Sigmoid colon (tissue), 7 donors: ENCODE measurements around the gene SLCO3A1. TPM values are rescaled to one million over a fixed set of nuclear protein-coding genes. Genes with fewer than 3 reads are reported as not detected.
"Not testable (repeated sequence)": the region's sequence is repeated elsewhere in the genome, so short reads cannot be mapped to it uniquely, and the experiment has no call there.

ENCODE experiments used
- DNase-seq: peaks from one replicate; pipeline ENCODE4 v3.0.0-alpha.2; 2019
- H3K27ac ChIP-seq, 4 donors: fragments of 200-600 bp; sonication (generic); one replicate each; pipeline ENCODE4 v1.5.1; 2016 to 2019; ENCODE audit warnings: mild to moderate bottlenecking in 1 of 4
- H3K27me3 ChIP-seq, 3 donors: fragments of 200-600 bp; sonication (generic); one replicate each; pipeline ENCODE4 v1.5.1; 2019; ENCODE audit warnings: mild to moderate bottlenecking in 1 of 3
- H3K36me3 ChIP-seq, 4 donors: fragments of 200-600 bp; sonication (generic); one replicate each; pipeline ENCODE4 v1.5.1; 2016 to 2019
- H3K4me1 ChIP-seq, 4 donors: fragments of 200-600 bp; sonication (generic); one replicate each; pipeline ENCODE4 v1.5.1; 2017 to 2019
- H3K4me3 ChIP-seq, 4 donors: fragments of 200-600 bp; sonication (generic); one replicate each; pipeline ENCODE4 v1.5.1; 2017 to 2019; ENCODE audit warnings: mild to moderate bottlenecking in 2 of 4, moderate library complexity in 1 of 4
- H3K9me3 ChIP-seq, 4 donors: fragments of 200-600 bp in 3 of 4; sonication (generic) in 3 of 4; one replicate each; pipeline versions ENCODE4 v1.5.1 to v1.6.1; 2013 to 2019
- CTCF ChIP-seq, 4 experiments: fragments of 450-650 bp in 3 of 4; fragments of 200-600 bp in 1 of 4; IDR thresholded peaks; one replicate each; pipeline ENCODE4 v1.5.1; 2016 to 2019; ENCODE audit warnings: antibody characterized with exemption in 4 of 4, mild to moderate bottlenecking in 3 of 4, moderate library complexity in 2 of 4
- EP300 ChIP-seq, 4 donors: sonication (generic); formaldehyde crosslinking; IDR thresholded peaks; one replicate each; pipeline ENCODE4 v1.6.1; 2017; ENCODE audit warnings: antibody characterized with exemption in 4 of 4
- POLR2A ChIP-seq, 2 donors: fragments of 450-650 bp; IDR thresholded peaks; one replicate each; pipeline ENCODE4 v1.6.1; 2016; ENCODE audit warnings: antibody characterized with exemption in 2 of 2, mild to moderate bottlenecking in 2 of 2, moderate library complexity in 2 of 2
- POLR2AphosphoS5 ChIP-seq, 4 donors: sonication (generic); formaldehyde crosslinking; IDR thresholded peaks; one replicate each; pipeline ENCODE4 v1.6.1; 2017; ENCODE audit warnings: antibody characterized with exemption in 4 of 4
- WGBS, 2 donors: extraction: QIAGEN DNeasy Blood & Tissue Kit; methylation state at CpG; one replicate each; pipeline ENCODE4 v1.1.7; 2013; 5-methylcytosine and 5-hydroxymethylcytosine counted together
- intact Hi-C: fragments of 100-400 bp; cut with DNase I; formaldehyde crosslinking; loops from one replicate; pipeline ENCODE4 v1.15.1; 2023
- polyA plus RNA-seq, 3 donors: library from polyadenylated mRNA; stranded (reverse); fragments of 200-250 nt; gene quantifications; one replicate each; pipeline ENCODE4 v1.2.3, GENCODE V29; 2013
- total RNA-seq, 4 donors: library from RNA; depleted of rRNA; stranded (reverse); fragments of >200 nt; gene quantifications; one replicate each; pipeline ENCODE4 v1.1.0, GENCODE V29; 2016
- donor health status: healthy with polysubstance abuse.
- donor health status: Bipolar disorder and iron deficiency.
- donor health status: healthy.

The SLCO3A1 gene
- total and polyA plus RNA-seq, 7 donors: 1.4 to 10.5 (median 4.6) TPM

DNA sequence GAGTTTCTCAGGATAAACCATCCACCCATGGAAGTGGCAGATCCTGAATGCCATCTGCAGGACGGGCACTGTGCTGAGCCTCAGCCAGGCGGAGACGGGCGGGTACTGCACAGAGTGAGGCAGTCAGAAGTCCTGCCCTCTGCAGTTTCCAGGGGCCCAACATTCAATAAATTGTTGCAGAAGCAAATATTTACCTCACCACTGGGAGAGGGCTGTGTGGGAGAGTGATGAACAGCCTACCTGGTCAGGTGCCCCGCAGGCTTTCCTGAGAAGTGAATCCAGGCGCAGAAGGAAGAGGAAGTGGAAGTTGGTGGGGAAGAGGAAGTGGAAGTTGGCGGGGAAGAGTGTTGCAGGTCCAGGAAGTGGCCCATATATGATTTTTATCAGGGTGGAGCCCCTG, 100.8 kb downstream of the SLCO3A1 start:
- no peaks in the 10 kb centered on the region for H3K9me3 ChIP-seq
- no peak for DNase-seq
- peaks cover 0 to 7% (median 0%) of the 10 kb centered on the region in 4 donors for H3K4me1 ChIP-seq
- intact Hi-C loops: no loop called here
- no peaks in the 10 kb centered on the region for H3K27me3 ChIP-seq
- TF ChIP-seq CTCF (IDR thresholded peaks at IDR 0.05) (peak in 1 of 4 experiments; percentile 12), POLR2AphosphoS5 (IDR thresholded peaks at IDR 0.05) (no peak)
- H3K27ac ChIP-seq: no peak overlapping the region
- H3K4me3 ChIP-seq: no peak overlapping the region
- WGBS, 2 donors: 17 to 60% methylated on average over 7 of the region's 7 CpGs
- H3K36me3 ChIP-seq: no peaks in the 10 kb centered on the region

DNA sequence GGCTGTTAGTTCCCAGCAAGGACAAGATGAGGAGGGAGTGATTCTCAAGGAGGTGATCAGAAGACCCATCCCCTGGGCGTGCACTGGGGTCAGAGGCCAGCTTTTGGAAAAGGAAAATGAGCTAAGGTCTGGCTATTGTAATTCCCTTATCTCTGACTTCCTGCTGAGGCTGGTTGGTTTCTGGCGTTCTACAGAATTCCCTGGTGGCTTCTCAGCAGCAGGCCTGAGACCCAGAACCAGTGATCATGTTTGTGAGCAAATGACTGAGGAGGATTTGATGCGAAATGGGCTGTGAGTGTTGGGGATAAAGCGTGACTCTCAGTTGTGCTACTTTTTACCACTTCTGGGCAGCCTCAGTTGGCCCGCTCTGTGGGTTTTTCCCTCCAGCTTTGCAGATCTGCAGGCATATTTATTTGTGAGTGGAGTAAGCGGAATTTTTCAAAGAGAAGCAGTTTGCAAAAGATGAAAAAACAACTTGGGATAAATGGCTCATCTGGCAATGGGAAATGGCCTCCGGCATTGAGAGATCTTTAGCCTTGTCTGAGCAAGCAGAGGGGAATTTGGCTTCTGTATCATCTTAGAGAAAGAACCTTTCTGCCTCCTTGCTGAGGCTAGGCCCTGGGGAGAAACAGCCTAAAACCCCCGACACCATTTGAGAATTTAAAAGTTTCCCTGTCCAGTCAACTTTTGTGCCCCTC, 102.7 kb downstream of the SLCO3A1 start:
- H3K36me3 ChIP-seq: no peaks in the 10 kb centered on the region
- WGBS, 2 donors: 67 to 75% methylated on average over 8 of the region's 8 CpGs
- intact Hi-C loops: no loop called here
- DNase-seq: no peak
- H3K27me3 ChIP-seq: no peaks in the 10 kb centered on the region
- no peak overlapping the region for H3K4me3 ChIP-seq
- TF ChIP-seq CTCF (IDR thresholded peaks at IDR 0.05): no peak
- no peak for TF ChIP-seq POLR2AphosphoS5 (IDR thresholded peaks at IDR 0.05)
- no peak for TF ChIP-seq EP300 (IDR thresholded peaks at IDR 0.05)
- no peak for TF ChIP-seq POLR2A (IDR thresholded peaks at IDR 0.05)
- peaks cover 0 to 7% (median 0%) of the 10 kb centered on the region in 4 donors for H3K4me1 ChIP-seq
- H3K9me3 ChIP-seq: no peaks in the 10 kb centered on the region
- H3K27ac ChIP-seq: peak overlapping the region in 3 of 4 donors; percentile 22 to 39 (median 29)

DNA sequence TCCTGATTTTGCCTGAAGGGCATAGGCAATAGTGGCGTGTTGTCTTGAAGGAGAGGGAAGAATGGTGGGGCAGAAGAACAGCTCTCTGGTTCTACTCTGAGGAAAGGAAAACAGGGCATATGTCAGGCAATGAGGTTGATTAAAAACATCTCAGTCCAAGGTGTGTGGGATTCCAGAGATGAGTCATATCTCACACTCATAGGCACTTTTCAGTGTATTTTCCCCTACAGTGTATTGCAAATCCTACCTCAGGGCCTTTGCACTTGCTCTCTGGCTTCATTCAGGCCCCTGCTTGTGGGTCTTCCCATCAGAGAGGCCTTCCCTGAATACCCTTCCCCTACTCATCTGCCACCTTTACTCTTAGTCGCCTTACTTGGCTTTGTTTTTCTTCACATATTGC, 107.8 kb downstream of the SLCO3A1 start:
- WGBS, 2 donors: 93 to 95% methylated on average over 2 of the region's 2 CpGs
- intact Hi-C loops: no loop called here
- H3K27me3 ChIP-seq: no peaks in the 10 kb centered on the region
- DNase-seq: no peak
- H3K4me3 ChIP-seq: no peak overlapping the region
- H3K27ac ChIP-seq: no peak overlapping the region
- TF ChIP-seq CTCF (IDR thresholded peaks at IDR 0.05) (no peak), EP300 (IDR thresholded peaks at IDR 0.05) (no peak), POLR2A (IDR thresholded peaks at IDR 0.05) (no peak), POLR2AphosphoS5 (IDR thresholded peaks at IDR 0.05) (no peak)
- peaks cover 0 to under 1% (median 0%) of the 10 kb centered on the region in 4 donors for H3K4me1 ChIP-seq
- no peaks in the 10 kb centered on the region for H3K36me3 ChIP-seq
- no peaks in the 10 kb centered on the region for H3K9me3 ChIP-seq

- H3K27me3 ChIP-seq, H3K4me1 ChIP-seq, H3K9me3 ChIP-seq, H3K36me3 ChIP-seq, H3K4me3 ChIP-seq, DNase-seq, H3K27ac ChIP-seq, intact Hi-C loops: not testable (repeated sequence)
- 88 to 96% methylated on average over 7 of the region's 7 CpGs for WGBS, 2 donors
Observed at GRCh38 chr15:91963747-91964146, 110.2 kb downstream of the SLCO3A1 start.

- no peak for DNase-seq
- H3K27me3 ChIP-seq: no peaks in the 10 kb centered on the region
- TF ChIP-seq POLR2AphosphoS5 (IDR thresholded peaks at IDR 0.05) (no peak), CTCF (IDR thresholded peaks at IDR 0.05) (no peak), POLR2A (IDR thresholded peaks at IDR 0.05) (no peak), EP300 (IDR thresholded peaks at IDR 0.05) (no peak)
- no peak overlapping the region for H3K4me3 ChIP-seq
- H3K27ac ChIP-seq: peak overlapping the region in 1 of 4 donors; percentile 31
- H3K36me3 ChIP-seq: no peaks in the 10 kb centered on the region
- WGBS, 2 donors: 65 to 79% methylated on average over 9 of the region's 9 CpGs
- peaks cover 0 to 6% (median 0%) of the 10 kb centered on the region in 4 donors for H3K4me1 ChIP-seq
- no peaks in the 10 kb centered on the region for H3K9me3 ChIP-seq
- intact Hi-C loops: no loop called here
Observed at GRCh38 chr15:91965501-91966193, 112.1 kb downstream of the SLCO3A1 start.
